Nephron progenitor cell (in vitro differentiated cells): Measurements from ENCODE around the gene PHF23.
A peak's percentile ranks its signal among the peaks of the same experiment; 100 is the strongest.

Experiments
- DNase-seq: peaks from one replicate; pipeline ENCODE4 v3.0.0; 2021
- H3K27ac Mint-ChIP-seq: 2 replicates; pipeline ENCODE4 v1.8.0; 2021; ENCODE audit warnings: mild to moderate bottlenecking, moderate library complexity, mixed read lengths
- H3K27me3 Mint-ChIP-seq: 2 replicates; pipeline ENCODE4 v1.8.0; 2021; ENCODE audit warnings: mild to moderate bottlenecking, low read depth, mixed read lengths; ENCODE audit not compliant: poor library complexity
- H3K36me3 Mint-ChIP-seq: 2 replicates; pipeline ENCODE4 v1.8.0; 2021; ENCODE audit warnings: low read depth, mixed read lengths
- H3K4me1 Mint-ChIP-seq: 2 replicates; pipeline ENCODE4 v1.8.0; 2021; ENCODE audit warnings: mixed read lengths
- H3K4me3 Mint-ChIP-seq: 2 replicates; pipeline ENCODE4 v1.8.0; 2021; ENCODE audit warnings: mild to moderate bottlenecking, moderate library complexity, mixed read lengths
- H3K9me3 Mint-ChIP-seq: 2 replicates; pipeline ENCODE4 v1.8.0; 2021; ENCODE audit warnings: mild to moderate bottlenecking, moderate library complexity, mixed read lengths
- TF ChIP-seq, protein P1 (sequence below): fragments of 200-600 bp; sonication (generic); IDR thresholded peaks from 2 replicates; pipeline ENCODE4 v1.5.0; 2021; ENCODE audit warnings: antibody characterized with exemption

PHF23 gene

DNA sequence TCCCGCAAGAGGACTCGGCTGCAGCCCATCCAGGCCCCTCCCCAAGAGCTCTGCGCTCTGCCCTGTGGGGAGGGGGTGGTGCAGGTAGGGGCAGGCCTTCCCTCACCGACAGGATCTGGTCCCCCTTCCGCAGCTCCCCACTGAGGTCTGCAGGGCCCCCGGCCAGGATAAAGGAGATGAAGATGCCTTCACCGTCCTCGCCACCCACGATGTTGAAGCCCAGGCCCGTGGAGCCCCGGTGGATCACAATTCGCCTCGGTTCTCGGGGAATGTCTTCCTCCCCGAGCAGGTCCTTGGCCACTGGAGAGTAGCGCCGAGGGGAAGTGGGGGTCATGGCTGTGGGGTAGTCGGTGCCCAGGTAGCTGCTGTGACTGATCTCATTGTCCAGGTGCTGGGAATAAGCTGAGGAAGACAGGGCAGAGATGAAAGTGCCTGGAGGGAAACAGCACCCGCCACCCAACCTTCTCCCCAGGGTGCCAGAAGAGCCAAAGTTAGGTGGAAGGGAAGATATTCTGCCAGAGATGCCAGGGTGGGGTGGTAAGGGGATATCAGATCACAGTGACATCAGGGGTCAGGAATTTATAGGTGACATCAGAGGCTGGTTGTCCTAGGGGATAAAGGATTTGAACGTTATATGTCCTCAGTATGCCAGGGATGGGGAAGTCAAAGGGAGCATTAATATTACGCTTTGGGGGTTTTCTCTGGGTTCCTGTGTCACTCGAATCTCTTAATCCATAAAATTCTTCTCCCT lies 42.4 kb downstream of the PHF23 start:
- no peak for DNase-seq
- Mint-ChIP-seq H3K4me1 (peaks cover 10% of the 10 kb centered on the region), H3K4me3 (no peak overlapping the region), H3K27ac (no peak overlapping the region), H3K36me3 (peaks cover 56% of the 10 kb centered on the region), H3K27me3 (no peaks in the 10 kb centered on the region), H3K9me3 (no peaks in the 10 kb centered on the region)
- TF ChIP-seq, protein P1, sequence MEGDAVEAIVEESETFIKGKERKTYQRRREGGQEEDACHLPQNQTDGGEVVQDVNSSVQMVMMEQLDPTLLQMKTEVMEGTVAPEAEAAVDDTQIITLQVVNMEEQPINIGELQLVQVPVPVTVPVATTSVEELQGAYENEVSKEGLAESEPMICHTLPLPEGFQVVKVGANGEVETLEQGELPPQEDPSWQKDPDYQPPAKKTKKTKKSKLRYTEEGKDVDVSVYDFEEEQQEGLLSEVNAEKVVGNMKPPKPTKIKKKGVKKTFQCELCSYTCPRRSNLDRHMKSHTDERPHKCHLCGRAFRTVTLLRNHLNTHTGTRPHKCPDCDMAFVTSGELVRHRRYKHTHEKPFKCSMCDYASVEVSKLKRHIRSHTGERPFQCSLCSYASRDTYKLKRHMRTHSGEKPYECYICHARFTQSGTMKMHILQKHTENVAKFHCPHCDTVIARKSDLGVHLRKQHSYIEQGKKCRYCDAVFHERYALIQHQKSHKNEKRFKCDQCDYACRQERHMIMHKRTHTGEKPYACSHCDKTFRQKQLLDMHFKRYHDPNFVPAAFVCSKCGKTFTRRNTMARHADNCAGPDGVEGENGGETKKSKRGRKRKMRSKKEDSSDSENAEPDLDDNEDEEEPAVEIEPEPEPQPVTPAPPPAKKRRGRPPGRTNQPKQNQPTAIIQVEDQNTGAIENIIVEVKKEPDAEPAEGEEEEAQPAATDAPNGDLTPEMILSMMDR: no peak

DNA sequence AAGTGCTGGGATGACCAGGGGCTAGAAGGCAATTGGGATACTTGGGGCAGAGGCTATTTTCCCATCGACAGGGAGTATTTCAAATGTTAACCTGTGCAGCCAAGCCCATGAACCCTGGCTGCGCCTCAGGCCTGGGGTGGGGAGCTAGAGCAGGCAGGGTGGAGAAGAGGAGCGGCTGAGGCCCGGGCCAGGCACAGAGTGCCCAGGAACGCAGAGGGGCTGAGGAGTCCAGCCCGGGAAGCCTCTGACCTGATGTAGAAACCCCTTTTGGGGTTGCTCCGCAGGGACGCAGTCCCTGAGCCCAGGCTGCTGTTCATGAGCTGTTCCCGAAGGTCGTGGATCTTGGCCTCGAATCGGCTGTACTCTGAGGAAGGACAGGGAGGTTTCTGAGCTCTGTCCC lies 43.3 kb downstream of the PHF23 start:
- H3K36me3 Mint-ChIP-seq: peaks cover 49% of the 10 kb centered on the region
- no peak overlapping the region for H3K4me3 Mint-ChIP-seq
- DNase-seq: no peak
- no peaks in the 10 kb centered on the region for H3K27me3 Mint-ChIP-seq
- H3K27ac Mint-ChIP-seq: peak overlapping the region; percentile 59
- TF ChIP-seq, protein P1: no peak
- peaks cover 10% of the 10 kb centered on the region for H3K4me1 Mint-ChIP-seq
- H3K9me3 Mint-ChIP-seq: no peaks in the 10 kb centered on the region

DNA sequence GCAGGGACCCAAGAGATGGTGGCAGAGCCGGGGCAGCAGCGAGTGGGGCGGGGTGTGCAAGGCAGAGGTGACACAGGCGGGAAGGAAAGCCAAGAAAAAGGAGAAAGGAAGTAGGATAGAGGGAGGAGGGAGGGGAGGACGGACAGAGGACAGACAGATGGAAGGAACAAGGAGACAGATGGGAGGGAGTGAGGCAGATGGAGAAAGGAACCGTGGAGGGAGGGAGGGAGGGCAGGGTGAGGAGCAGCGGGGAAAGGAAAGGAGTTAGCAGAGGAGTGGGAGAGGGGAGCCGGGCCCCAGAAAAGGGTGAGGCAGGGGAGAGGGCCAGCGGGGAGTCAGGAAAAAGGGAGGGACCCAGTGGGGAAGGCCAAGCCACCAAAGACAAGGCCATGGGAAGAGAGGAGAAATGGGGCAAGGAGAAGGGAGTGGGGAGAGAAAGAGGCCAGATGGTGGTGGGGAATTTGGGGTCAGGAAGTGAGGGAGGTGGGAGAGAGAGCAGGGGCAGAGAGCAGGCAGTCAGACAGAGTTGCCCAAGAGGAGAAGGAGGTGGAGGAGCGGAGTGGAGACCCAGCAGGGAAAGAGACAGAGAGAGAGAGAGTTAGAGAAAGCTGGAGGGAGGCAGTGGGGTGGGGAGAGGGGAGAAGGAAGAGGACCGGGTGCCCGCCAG lies 46.9 kb downstream of the PHF23 start:
- H3K27ac Mint-ChIP-seq: peak overlapping the region; percentile 85
- peaks cover 23% of the 10 kb centered on the region for H3K4me1 Mint-ChIP-seq
- H3K9me3 Mint-ChIP-seq: no peaks in the 10 kb centered on the region
- TF ChIP-seq, protein P1: no peak
- H3K4me3 Mint-ChIP-seq: no peak overlapping the region
- no peak for DNase-seq
- H3K27me3 Mint-ChIP-seq: peaks cover 6% of the 10 kb centered on the region
- peaks cover 52% of the 10 kb centered on the region for H3K36me3 Mint-ChIP-seq

DNA sequence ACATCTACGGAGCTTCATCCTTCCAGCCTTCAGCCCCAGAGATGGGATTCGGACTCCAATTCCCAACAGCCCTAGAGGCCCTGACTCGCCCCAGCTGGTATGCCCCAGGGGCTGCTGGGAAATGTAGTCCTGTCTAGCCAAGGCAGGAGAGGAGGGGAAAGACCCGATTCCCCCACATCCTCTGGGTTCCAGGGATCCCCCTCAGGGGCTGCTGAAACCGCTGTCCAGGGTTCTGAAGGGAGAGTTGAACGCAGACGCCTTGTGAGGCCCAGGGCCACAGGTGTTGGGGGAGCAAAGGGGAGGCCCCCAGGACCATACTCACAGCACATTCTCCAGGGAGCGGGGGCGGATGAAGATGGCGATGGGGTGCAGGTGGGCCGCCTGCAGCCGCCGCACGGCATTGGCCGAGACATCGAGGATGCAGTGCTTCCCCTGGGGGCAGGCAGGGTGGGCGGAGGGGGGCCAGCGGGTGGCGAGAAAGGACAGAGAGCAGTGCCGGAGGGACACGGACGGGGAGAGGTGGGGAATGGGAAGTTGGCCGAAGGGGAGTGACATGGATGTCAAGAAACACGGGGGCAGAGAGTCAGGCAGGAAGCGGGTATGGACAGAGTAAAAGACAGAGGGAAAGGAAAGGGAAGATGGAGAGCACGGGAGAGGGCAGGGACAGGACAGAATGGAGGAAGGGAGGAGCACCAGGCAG lies 47.5 kb downstream of the PHF23 start:
- DNase-seq: peak; percentile 67

DNA sequence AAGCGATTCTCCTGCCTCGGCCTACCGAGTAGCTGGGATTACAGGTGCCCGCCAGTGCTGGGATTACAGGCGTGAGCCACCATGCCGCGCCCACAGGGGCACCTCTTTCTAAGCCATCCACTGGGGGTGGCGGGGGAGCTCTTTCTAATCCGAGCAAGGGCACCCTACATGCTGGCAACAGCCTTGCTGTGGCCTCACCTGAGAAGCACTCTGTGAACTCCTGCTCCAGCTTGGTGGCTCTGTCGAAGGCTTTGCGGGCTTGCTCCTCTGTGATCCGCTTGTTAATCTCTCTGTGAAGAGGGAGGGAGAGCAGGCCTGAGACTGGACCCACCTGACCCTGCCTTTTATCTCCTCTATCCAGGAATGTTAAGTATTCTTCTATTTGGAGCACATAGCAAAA lies 48.2 kb downstream of the PHF23 start:
- no peak for DNase-seq
- Mint-ChIP-seq H3K27me3 (peaks cover 6% of the 10 kb centered on the region), H3K36me3 (peaks cover 41% of the 10 kb centered on the region), H3K27ac (no peak overlapping the region), H3K4me3 (no peak overlapping the region), H3K9me3 (no peaks in the 10 kb centered on the region), H3K4me1 (peaks cover 29% of the 10 kb centered on the region)
- TF ChIP-seq, protein P1: no peak

More for the DNA sequence above, 47.5 kb downstream of the PHF23 start:
- Mint-ChIP-seq H3K36me3 (peaks cover 47% of the 10 kb centered on the region), H3K27ac (peak overlapping the region; percentile 50), H3K27me3 (peaks cover 6% of the 10 kb centered on the region), H3K4me3 (no peak overlapping the region), H3K4me1 (peaks cover 23% of the 10 kb centered on the region), H3K9me3 (no peaks in the 10 kb centered on the region)
- TF ChIP-seq, protein P1: no peak
